ENCODE data around the gene EEF1AKMT2. TPM values are rescaled to one million over a fixed set of nuclear protein-coding genes. Genes with fewer than 3 reads are reported as not detected.

The EEF1AKMT2 gene
- total RNA-seq, 2 donors from 2014 or later = 22.2 to 25.9 TPM

DNA sequence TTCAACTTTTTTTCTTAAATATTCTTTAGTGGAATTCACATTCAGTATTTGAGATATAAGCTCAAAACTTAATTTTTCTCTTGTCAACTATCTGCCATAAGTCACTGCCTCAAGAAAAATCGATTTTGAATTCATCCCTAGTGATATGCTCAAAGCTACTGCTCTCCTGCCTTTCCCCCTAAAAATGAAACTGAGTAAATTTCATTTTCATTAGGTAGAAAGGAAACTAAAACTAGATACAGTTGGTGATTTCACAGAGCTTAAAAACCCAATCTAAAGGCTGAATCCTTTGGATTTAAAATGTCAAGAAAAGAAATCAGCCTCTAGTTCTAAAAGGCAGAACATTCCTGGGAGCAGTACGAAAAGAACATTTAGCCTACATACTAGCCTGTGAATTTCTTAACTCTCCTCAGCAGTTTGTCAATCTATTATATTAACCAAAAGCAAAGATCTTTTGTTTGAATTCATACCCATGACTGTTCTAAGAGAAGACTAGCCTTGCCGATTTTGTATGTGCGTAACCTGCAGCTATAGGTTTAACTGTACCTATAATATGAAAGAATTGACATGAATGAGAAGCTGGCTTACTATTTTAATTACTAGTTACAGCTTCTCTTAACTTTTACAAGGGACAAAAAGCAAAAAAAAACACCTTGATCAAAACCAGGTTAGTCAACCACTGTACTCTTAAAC is 42.6 kb downstream of the EEF1AKMT2 start:
- Mint-ChIP-seq H3K9me3 (no peaks in the 10 kb centered on the region), H3K27ac (no peak overlapping the region), H3K36me3 (ENCODE audit: low read depth) (peaks cover 29% of the 10 kb centered on the region), H3K4me3 (no peak overlapping the region), H3K4me1 (peaks cover 12% of the 10 kb centered on the region), H3K27me3 (ENCODE audit: insufficient read depth) (no peaks in the 10 kb centered on the region)
- H3K4me3 ChIP-seq (ENCODE audit: low read length) = no peak overlapping the region
- WGBS, 2 experiments (ENCODE audit: insufficient coverage in 1 of 2, insufficient read length in 1 of 2) = 88 to 96% methylated on average over 4 of the region's 4 CpGs
- peaks cover 4% of the 10 kb centered on the region for H3K9me3 ChIP-seq (ENCODE audit: control insufficient read depth, low read length)
- no peak overlapping the region for H3K9ac ChIP-seq (ENCODE audit: extremely low read depth, low read length, poor library complexity, severe bottlenecking)
- DNase-seq = no peak
- H3K27ac ChIP-seq (ENCODE audit: low read depth, low read length) = no peak overlapping the region
- no peaks in the 10 kb centered on the region for H3K27me3 ChIP-seq (ENCODE audit: control insufficient read depth, insufficient read depth, low read length, poor library complexity, severe bottlenecking)
- H3K4me1 ChIP-seq (ENCODE audit: control insufficient read depth, insufficient read depth, low read length) = peaks cover 4% of the 10 kb centered on the region
- peaks cover 35% of the 10 kb centered on the region for H3K36me3 ChIP-seq (ENCODE audit: control insufficient read depth, insufficient read depth, low read length)
- TF ChIP-seq CTCF (conservative IDR thresholded peaks at IDR 0.05) = no peak

GRCh38 chr10:124748166-124748565 is 43.5 kb downstream of the EEF1AKMT2 start:
- H3K36me3 ChIP-seq (ENCODE audit: control insufficient read depth, insufficient read depth, low read length) = peaks cover 26% of the 10 kb centered on the region
- H3K27ac ChIP-seq (ENCODE audit: low read depth, low read length) = no peak overlapping the region
- no peak overlapping the region for H3K4me3 ChIP-seq (ENCODE audit: low read length)
- H3K9ac ChIP-seq (ENCODE audit: extremely low read depth, low read length, poor library complexity, severe bottlenecking) = no peak overlapping the region
- no peak overlapping the region for H3K27ac Mint-ChIP-seq
- peaks cover 12% of the 10 kb centered on the region for H3K4me1 Mint-ChIP-seq
- peaks cover 20% of the 10 kb centered on the region for H3K36me3 Mint-ChIP-seq (ENCODE audit: low read depth)
- H3K27me3 ChIP-seq (ENCODE audit: control insufficient read depth, insufficient read depth, low read length, poor library complexity, severe bottlenecking) = no peaks in the 10 kb centered on the region
- no peaks in the 10 kb centered on the region for H3K27me3 Mint-ChIP-seq (ENCODE audit: insufficient read depth)
- no peak for TF ChIP-seq CTCF (conservative IDR thresholded peaks at IDR 0.05)
- no peaks in the 10 kb centered on the region for H3K9me3 Mint-ChIP-seq
- no peak for DNase-seq
- no peak overlapping the region for H3K4me3 Mint-ChIP-seq
- H3K4me1 ChIP-seq (ENCODE audit: control insufficient read depth, insufficient read depth, low read length) = peaks cover 4% of the 10 kb centered on the region
- WGBS, 2 experiments (ENCODE audit: insufficient coverage in 1 of 2, insufficient read length in 1 of 2) = 90 to 95% methylated on average over 2 to 3 of the region's 3 CpGs
- H3K9me3 ChIP-seq (ENCODE audit: control insufficient read depth, low read length) = no peaks in the 10 kb centered on the region

GRCh38 chr10:124747745-124748144 is 43.9 kb downstream of the EEF1AKMT2 start:
- Mint-ChIP-seq H3K9me3 (no peaks in the 10 kb centered on the region), H3K4me1 (peaks cover 12% of the 10 kb centered on the region), H3K4me3 (no peak overlapping the region), H3K27me3 (ENCODE audit: insufficient read depth) (no peaks in the 10 kb centered on the region), H3K36me3 (ENCODE audit: low read depth) (peaks cover 18% of the 10 kb centered on the region), H3K27ac (no peak overlapping the region)
- peaks cover 4% of the 10 kb centered on the region for H3K4me1 ChIP-seq (ENCODE audit: control insufficient read depth, insufficient read depth, low read length)
- no peaks in the 10 kb centered on the region for H3K9me3 ChIP-seq (ENCODE audit: control insufficient read depth, low read length)
- H3K27ac ChIP-seq (ENCODE audit: low read depth, low read length) = no peak overlapping the region
- WGBS, 2 experiments (ENCODE audit: insufficient coverage in 1 of 2, insufficient read length in 1 of 2) = 100% methylated on average over 1 of the region's 1 CpG; no CpG with 5 or more reads in 1 of the 2 experiments
- TF ChIP-seq CTCF (conservative IDR thresholded peaks at IDR 0.05) = no peak
- H3K9ac ChIP-seq (ENCODE audit: extremely low read depth, low read length, poor library complexity, severe bottlenecking) = no peak overlapping the region
- H3K36me3 ChIP-seq (ENCODE audit: control insufficient read depth, insufficient read depth, low read length) = peaks cover 26% of the 10 kb centered on the region
- no peak overlapping the region for H3K4me3 ChIP-seq (ENCODE audit: low read length)
- no peaks in the 10 kb centered on the region for H3K27me3 ChIP-seq (ENCODE audit: control insufficient read depth, insufficient read depth, low read length, poor library complexity, severe bottlenecking)
- no peak for DNase-seq
